Activated T-helper 1 cell treated with anti-CD3 and anti-CD28 coated beads, Interleukin-2, amount 50 U/mL, for 16 hours (primary cell): ENCODE measurements around the gene LIMS3.
"Not testable (repeated sequence)": the region's sequence is repeated elsewhere in the genome, so short reads cannot be mapped to it uniquely, and the experiment has no call there.

Experiments
- DNase-seq, 2 donors: peaks; one replicate each; pipeline ENCODE4 v3.0.0-alpha.2; 2020; ENCODE audit warnings: low read depth in 1 of 2, low spot score in 1 of 2

The LIMS3 gene

DNA sequence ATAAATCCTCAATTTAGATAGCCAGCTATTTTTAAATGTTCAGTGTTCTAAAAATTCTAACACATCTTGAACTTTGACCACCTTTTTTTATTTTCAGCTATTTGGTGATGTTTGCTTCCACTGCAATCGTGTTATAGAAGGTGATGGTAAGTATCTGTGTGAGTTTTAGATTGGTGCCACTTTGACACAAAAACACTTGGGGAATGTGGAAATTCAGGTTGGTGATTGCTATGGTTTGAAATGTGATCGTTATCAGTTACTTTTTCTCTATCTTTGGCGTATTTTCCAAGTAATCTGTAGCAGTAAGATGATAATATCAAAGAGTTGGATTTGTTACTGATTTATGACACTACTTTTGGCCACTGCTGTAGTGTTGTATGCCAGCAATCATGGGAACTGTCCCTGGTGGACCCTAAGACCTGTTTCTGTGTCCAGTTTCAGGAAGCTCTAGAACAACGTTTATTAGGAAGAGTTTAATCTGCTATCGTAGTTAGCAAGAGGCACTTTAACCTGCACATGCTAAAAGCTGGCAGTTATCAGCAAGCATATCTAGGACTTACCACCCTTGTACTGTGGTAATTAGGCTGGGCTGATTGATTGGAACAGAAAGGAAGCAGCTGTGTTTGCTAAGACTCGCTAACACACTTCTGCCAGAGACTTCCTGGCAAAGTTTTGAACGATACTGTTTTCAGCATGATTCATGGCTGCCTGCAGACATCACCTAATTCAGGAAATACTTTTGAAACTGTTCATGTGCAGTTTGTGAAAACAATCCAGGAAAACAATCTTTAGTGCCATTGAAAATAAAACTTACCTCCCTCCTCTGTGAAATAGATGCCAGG is 23.3 kb downstream of the LIMS3 start:
- DNase-seq = not testable (repeated sequence)

DNA sequence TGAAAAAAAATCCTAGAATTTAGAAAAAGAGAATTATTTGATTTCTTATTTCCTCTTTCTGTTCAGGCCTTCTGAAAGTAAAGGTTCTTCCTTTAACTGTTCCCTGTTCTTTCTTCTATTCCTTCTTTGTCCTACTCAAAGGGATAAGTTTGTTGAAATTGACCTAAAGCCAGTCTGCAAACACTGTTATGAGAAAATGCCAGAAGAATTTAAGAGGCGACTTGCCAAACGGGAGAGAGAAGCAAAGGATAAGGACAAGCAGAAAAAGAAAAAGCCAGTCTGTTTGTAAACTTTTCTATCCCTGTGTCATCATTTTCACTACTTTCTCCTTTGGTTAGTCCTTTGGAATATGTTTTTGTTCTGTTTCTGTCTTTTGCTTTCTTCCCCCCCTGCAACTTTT is 26.0 kb downstream of the LIMS3 start:
- DNase-seq = not testable (repeated sequence)

DNA sequence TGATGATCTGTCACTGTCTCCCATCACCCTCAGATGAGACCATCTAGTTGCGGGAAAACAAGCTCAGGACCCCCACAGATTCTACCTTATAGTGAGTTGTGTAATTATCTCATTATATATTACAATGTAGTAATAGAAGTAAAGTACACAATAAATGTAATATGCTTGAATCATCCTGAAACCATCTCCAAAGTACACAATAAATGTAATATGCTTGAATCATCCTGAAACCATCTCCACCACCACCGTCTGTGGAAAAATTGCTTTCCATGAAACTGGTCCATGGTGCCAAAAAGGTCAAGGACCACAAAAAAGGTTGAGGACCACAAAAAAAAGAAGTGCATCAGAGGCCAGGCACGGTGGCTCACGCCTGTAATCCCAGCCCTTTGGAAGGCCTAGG is 29.3 kb downstream of the LIMS3 start:
- not testable (repeated sequence) for DNase-seq

DNA sequence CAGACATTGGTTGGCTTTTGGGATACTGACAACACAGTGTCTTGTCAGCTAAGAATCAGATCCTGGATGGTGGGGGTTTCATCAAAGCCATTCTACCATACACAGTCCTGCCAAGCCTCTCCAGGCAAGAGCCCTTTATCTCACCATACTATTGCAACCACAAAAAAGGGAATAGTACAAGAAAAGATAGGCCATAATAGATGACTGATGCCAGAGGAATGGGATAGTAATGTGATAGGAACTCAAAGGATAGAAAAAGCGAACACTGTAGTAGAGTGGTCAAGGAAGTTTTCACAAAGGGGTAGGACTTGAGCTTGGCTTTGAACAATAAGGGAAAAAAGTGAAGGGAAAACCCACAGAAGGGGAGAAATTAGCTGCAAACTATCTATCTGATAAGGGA is 30.7 kb downstream of the LIMS3 start:
- DNase-seq = not testable (repeated sequence)

DNA sequence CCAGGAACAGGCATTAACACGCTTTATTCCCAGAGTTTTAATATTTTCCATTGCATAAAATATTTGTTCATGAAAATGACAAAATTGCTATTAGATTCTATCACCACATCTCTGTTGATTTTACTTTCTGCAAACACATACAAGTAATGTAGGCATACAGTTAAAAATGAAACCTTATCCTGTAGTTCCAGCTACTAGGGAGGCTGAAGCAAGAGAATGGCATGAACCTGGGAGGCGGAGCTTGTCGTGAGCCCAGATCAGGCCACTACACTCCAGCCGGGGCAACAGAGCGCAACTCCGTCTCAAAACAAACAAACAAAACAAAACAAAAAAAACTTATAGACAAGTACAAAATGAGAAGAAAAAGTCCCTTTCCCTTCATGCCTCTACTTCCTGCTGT is 38.0 kb downstream of the LIMS3 start:
- DNase-seq = not testable (repeated sequence)

DNA sequence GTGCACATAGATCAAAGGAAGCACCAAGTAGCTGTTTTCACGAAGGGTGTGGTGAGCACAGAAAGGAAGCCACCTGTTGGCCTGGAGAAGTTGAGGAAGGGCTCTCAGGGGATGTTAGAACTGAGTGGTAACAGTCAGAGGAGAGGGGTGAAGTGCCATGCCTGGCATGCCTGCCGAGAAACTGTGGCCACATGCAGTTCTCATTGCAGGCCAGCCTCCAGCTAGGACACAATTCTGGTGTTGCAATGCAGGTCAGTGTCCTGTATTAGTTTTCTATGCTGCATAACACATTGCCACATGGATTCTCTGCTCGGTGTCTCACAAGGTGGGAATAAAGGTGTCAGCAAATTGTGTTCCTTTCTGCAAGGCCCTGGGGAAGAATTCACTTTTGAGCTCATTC is 46.9 kb downstream of the LIMS3 start:
- DNase-seq = not testable (repeated sequence)

DNA sequence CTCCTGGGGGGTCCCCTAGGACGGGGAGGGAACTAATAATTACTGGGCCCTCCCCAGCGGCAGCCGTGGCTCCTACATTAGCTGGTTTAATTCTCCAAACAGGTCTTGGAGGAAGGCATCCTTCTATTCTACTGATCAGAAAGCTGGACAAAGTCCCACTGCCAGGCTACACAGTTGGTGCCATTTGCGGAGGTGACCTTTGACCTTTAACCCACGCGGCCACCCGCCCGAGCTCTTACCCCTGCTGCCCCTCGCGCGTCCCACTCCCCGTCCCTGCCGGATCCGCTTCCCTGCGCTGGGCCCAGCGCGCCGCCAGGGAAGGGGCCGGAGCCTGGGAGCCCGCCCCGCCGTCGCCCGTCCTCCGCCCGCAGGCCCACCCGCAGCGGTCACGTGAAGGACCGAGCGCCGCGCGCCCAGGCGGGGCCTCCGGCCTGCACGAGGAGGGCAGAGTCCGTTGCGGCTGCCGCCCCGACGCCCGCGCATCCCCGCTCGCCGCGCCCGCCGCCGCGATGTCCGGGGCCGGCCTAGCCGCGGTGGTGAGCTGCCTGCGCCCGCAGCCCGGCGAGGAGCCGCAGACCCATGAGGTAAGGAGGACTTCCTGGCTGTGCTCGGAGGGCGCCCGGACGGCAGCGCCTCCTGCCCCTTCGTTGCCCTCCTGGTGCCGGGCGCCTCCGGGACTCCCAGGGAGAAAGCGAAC is 48.9 kb downstream of the LIMS3 start:
- not testable (repeated sequence) for DNase-seq

DNA sequence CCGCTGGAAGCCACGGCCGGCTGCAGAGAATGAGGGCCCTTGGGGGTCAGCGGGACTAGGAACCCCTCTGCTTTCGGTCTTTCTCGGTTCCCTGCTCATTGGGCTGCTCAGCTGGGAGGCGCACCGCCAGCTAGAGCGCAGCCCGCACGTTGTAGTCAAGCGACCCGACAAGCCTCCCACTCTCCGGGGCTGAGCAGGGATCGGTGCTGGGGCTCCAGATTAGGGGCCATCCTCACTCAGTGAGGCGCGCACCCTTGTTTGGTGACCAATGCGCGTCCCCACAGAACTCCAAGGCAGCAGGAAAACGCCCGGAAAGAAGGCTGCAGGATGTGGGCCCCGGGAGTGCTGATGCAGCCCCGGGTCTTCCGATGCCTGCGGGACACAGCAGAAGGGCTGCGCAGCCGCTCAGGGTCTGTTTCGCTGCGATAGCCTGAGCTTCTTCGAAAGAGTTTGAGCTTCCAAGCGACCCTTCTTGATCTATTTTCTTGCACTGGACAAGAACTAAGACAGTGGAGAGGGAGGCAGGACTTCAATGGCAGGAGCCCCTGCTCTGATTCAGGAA is 49.6 kb downstream of the LIMS3 start:
- DNase-seq = not testable (repeated sequence)

DNA sequence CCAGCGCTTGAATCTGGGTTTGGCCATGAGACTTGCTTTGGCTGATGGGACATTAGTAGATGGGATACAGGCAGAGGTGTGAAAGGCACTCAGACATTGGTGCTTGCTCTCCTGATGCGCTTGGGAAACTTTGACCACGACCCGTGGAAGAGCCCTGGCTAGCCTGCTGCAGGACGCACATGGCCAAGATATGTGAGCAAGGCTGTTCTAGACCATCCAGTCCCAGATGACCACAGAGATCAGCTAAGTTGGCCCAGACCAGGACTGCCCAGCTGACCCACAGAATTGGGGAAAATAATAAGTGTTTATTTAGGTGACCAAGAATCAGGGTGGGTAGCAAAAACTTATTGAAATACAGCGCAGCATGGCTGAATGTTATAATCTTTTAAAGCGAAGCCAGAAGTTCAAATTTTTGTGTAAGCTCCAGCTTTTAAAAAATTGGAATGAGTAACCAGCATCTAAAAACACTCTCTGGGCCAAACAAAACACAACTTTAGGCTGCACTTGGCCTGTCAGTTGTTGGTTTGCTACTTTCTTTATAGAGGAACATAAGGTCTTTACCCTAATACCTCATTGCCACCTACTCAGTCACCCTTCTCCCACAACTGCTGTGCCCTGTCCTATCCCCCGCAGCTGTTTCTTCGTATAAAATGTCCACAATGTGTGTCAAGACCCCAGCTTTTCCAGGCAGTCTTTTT is 51.8 kb downstream of the LIMS3 start:
- not testable (repeated sequence) for DNase-seq

DNA sequence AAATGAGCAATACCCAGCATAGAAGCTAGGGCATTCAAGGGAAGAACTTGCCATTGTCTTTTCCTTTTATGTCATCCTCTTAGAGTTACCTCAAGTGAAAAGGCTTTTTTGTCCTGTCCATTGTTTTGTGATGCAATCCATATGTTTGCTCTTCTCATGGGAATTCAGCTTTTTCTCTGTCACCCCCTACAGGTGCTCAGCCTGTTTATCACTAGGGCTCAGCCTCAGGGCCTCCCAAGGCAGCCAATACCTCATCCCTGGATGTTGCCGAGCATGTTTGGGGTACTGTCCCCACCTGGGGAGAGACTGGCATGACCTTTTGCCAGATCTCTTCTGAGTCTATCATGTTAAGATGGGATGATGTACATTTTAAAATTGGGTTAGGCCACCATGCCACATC is 65.5 kb downstream of the LIMS3 start:
- DNase-seq = not testable (repeated sequence)

DNA sequence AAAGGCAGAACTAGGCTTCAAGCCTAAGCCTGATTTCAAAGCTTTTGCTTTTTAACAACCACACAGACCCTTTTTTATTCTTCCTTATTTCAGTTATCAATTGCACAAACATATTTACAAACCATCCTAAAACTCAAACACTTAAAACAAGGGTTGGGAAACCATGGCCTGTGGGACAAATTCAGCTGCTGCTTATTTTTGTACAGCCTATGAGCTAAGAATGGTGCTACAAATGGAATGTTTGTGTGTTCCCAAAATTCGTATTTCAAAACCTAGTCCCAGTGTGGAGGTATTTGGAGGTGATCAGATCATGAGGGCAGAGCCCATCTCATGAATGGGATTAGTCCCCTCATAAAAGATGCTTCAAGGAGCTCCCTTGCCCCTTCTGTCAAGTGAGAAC is 67.0 kb downstream of the LIMS3 start:
- not testable (repeated sequence) for DNase-seq

DNA sequence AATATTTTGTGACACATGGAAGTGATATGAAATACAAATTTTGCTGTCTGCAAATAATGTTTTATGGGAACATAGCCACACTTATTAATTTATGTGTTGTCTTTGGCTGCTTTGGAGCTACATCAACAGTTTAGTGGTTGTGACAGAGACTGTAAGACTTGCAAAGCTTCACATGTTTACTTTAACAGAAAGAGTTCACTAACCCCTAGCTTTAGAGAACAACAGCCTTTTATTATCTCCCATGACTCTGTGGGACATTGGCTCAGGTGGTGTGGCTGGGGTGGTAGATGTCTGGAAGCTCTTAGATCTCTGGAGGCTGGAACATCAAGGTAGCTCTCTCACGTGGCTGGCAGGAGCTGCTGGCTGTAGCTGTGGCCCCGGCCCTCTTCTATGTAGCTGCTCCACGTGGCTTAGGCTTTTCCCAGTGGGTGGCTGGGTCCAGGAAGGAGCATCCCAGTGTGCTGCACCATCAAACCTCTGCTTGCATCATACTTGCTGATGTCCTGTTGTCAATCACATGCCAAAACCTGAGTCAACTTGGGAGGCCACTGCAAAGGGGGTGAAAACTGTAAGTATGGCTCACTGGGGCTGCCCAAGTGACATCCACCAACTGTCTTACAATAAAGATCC is 67.7 kb downstream of the LIMS3 start:
- DNase-seq = not testable (repeated sequence)

DNA sequence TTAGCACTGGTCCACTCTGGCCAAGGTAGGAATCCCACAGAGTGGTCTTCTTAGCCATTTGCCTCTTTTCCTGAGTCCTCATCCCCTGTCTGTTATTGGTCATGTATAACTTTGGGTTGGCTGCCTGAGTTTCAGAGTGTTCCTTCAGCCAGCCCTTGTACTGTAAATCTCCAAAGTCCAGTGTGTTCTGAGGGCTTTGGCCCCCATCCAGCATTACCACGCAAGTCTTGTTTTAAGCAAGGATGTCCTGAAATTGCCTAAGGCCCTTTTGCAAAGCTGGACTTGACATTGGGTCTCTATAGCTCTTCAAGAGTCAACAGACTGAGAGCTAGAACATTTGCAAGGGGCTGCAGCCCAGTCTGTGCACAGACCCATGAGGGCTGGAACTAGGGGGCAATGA is 68.4 kb downstream of the LIMS3 start:
- not testable (repeated sequence) for DNase-seq

DNA sequence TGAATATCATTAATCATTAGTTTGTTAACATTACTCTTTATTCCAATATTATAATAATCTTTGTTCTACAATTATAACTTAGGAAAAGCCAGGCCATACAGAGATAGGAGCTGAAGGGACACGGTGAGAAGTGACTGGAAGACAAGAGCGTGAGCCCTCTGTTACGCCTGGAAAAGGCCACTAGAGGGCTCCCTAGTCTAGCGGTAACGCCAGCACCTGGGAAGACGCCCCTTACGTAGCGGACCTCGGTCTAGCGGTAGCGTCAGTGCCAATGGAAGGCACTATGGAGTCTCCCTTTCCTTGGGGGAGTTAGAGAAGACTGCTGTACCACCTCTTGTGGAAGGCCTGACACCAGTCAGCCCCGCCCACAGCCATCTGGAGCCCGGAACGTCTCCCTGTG is 71.4 kb downstream of the LIMS3 start:
- not testable (repeated sequence) for DNase-seq

DNA sequence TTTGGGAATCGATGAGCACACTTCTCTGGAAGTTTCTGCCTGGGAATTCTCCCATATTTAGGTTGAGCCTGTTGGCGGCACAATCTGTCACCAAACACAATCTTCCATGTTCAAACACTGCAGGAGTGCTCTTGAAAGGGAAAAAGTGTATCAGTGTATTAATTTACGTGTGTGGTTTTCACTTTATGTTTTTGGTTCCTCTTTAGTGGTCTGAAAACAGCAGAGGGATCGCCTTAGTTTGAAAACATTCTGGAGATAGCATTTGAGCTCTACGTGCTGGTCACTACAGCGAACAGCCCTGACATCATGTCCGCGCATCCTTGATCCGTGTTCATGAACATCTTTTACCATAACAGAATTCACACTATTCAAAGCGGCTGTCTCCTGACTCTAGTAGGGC is 73.2 kb downstream of the LIMS3 start:
- not testable (repeated sequence) for DNase-seq
